Loucy (cell line): ENCODE measurements around the gene TIMP1.

Experiments used
- H2AFZ ChIP-seq: fragments of 200-600 bp; sonication (generic); 2 replicates; pipeline ENCODE4 v1.6.0; 2016; ENCODE audit warnings: antibody characterized with exemption, mild to moderate bottlenecking, low read length, moderate library complexity
- H3F3A ChIP-seq: fragments of 200-600 bp; 2 replicates; pipeline ENCODE4 v1.6.0; 2016; ENCODE audit warnings: antibody characterized with exemption, low read depth, mild to moderate bottlenecking
- H3K27me3 ChIP-seq: fragments of 200-600 bp; sonication (generic); 2 replicates; pipeline ENCODE4 v1.6.1; 2014; ENCODE audit warnings: low read length, mild to moderate bottlenecking; ENCODE audit not compliant: insufficient read depth, poor library complexity, severe bottlenecking
- H3K36me3 ChIP-seq: fragments of 200-600 bp; sonication (generic); 2 replicates; pipeline ENCODE4 v1.6.1; 2016; ENCODE audit warnings: low read length; ENCODE audit not compliant: insufficient read depth
- H3K4me1 ChIP-seq: fragments of 200-600 bp; sonication (generic); 2 replicates; pipeline ENCODE4 v1.5.1; 2014; ENCODE audit warnings: low read length, mild to moderate bottlenecking; ENCODE audit not compliant: insufficient read depth, poor library complexity, severe bottlenecking
- H3K4me2 ChIP-seq: fragments of 200-600 bp; sonication (generic); 2 replicates; pipeline ENCODE4 v1.6.0; 2014; ENCODE audit warnings: antibody characterized with exemption, low read length, low read depth, mild to moderate bottlenecking; ENCODE audit not compliant: poor library complexity, severe bottlenecking
- H3K4me3 ChIP-seq: fragments of 200-600 bp; sonication (generic); 2 replicates; pipeline ENCODE4 v1.5.1; 2014; ENCODE audit warnings: low read length, mild to moderate bottlenecking, mixed read lengths; ENCODE audit not compliant: poor library complexity, severe bottlenecking
- H3K79me2 ChIP-seq: fragments of 200-600 bp; sonication (generic); 2 replicates; pipeline ENCODE4 v1.6.1; 2014; ENCODE audit warnings: low read length; ENCODE audit not compliant: insufficient read depth
- H3K9ac ChIP-seq: fragments of 200-600 bp; sonication (generic); 2 replicates; pipeline ENCODE4 v1.6.0; 2014; ENCODE audit warnings: mild to moderate bottlenecking, low read depth, low read length, moderate library complexity; ENCODE audit not compliant: poor library complexity, severe bottlenecking
- H3K9me2 ChIP-seq: fragments of 200-600 bp; sonication (generic); replicated peaks from 2 replicates; pipeline ENCODE4 v1.6.1; 2016; ENCODE audit warnings: low read depth, low read length, mixed read lengths
- H3K9me3 ChIP-seq: fragments of 200-600 bp; sonication (generic); 2 replicates; pipeline ENCODE4 v1.6.1; 2014; ENCODE audit warnings: mild to moderate bottlenecking, antibody characterized with exemption, low read length, low read depth; ENCODE audit not compliant: insufficient read depth
- H4K20me1 ChIP-seq: fragments of 200-600 bp; sonication (generic); 2 replicates; pipeline ENCODE4 v1.6.0; 2014; ENCODE audit warnings: antibody characterized with exemption, low read length, mild to moderate bottlenecking; ENCODE audit not compliant: insufficient read depth, poor library complexity, severe bottlenecking
- EZH2phosphoT487 ChIP-seq: fragments of 200-600 bp; IDR thresholded peaks from 2 replicates; pipeline ENCODE4 v1.6.1; 2018; ENCODE audit warnings: antibody characterized with exemption, mild to moderate bottlenecking, moderate library complexity, borderline replicate concordance
- TF ChIP-seq, protein P1 (sequence below): fragments of 200-600 bp; sonication (generic); conservative IDR thresholded peaks from 2 replicates; pipeline ENCODE4 v1.5.1; 2014; ENCODE audit warnings: mild to moderate bottlenecking, antibody characterized with exemption, low read length

TIMP1 gene

DNA sequence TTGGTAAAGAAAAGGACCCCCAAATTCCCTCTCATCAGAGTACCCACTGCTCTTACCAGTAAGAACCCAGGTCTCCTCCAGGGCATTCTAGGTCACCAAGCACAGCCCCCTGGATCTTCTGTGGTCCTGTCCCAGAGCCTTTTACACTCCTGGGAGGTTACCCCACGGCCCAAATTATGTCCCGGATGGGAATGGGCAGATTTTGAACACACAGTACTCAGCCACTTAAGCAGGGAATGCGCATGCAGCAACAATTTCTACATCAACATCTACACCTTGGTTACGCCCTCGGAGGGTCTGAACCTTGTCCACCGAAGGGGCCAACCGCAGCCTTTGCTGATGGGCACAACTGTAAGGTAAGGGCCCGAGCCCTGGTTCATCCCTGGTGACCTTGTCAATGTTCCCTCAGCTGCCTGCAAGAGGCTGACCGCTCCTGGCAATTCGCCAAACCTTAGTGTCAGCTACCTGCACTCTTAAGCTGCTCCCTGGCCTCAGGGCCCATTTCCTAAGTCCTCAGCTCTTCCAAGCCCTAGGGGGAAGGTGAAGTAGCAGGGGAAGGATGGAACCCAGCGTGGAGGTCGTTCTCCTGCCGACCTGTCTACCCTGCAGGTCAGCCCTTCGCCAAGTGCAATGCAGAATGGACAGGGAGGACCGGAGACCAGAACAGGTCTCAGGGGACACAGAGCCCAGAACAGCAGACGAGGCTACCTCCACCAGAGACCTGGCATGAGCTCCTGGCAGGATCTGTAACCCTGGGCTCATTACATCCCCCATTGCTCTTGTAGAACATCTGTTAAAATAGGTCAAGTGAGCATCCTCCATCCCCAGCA, 5.9 kb downstream of the TIMP1 start:
- no peak for TF ChIP-seq EZH2phosphoT487
- TF ChIP-seq, protein P1, sequence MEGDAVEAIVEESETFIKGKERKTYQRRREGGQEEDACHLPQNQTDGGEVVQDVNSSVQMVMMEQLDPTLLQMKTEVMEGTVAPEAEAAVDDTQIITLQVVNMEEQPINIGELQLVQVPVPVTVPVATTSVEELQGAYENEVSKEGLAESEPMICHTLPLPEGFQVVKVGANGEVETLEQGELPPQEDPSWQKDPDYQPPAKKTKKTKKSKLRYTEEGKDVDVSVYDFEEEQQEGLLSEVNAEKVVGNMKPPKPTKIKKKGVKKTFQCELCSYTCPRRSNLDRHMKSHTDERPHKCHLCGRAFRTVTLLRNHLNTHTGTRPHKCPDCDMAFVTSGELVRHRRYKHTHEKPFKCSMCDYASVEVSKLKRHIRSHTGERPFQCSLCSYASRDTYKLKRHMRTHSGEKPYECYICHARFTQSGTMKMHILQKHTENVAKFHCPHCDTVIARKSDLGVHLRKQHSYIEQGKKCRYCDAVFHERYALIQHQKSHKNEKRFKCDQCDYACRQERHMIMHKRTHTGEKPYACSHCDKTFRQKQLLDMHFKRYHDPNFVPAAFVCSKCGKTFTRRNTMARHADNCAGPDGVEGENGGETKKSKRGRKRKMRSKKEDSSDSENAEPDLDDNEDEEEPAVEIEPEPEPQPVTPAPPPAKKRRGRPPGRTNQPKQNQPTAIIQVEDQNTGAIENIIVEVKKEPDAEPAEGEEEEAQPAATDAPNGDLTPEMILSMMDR = no peak
- peaks cover 14% of the 10 kb centered on the region for H3K79me2 ChIP-seq
- peaks cover 4% of the 10 kb centered on the region for H4K20me1 ChIP-seq
- H3K9me3 ChIP-seq = no peaks in the 10 kb centered on the region
- H3K4me3 ChIP-seq = no peak overlapping the region
- no peak overlapping the region for H3K4me2 ChIP-seq
- H3F3A ChIP-seq = no peaks in the 10 kb centered on the region
- no peaks in the 10 kb centered on the region for H3K36me3 ChIP-seq
- H3K9me2 ChIP-seq = no peaks in the 10 kb centered on the region
- no peaks in the 10 kb centered on the region for H3K27me3 ChIP-seq
- no peak overlapping the region for H3K9ac ChIP-seq
- no peak overlapping the region for H2AFZ ChIP-seq
- peaks cover 9% of the 10 kb centered on the region for H3K4me1 ChIP-seq

DNA sequence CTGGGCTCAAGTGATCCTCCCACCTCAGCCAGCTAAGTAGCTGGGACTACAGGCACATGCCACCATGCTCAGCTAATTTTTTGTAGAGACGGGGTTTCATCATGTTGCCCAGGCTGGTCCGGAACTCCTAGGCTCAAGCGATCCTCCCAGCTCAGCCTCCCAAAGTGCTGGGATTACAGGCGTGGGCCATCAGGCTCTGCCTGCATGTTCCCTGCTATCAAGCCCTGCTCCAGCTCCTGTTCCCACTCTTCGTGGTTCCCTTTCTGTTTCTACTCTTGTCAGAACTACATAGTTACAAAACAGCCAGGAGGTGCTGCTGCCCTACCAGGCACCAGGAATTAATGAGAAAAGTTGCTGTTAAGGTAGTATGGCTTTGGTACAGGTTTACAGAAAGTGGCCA, 8.7 kb downstream of the TIMP1 start:
- Histone ChIP-seq H3K9me2 (no peaks in the 10 kb centered on the region), H3K4me1 (peaks cover 2% of the 10 kb centered on the region), H3K27me3 (no peaks in the 10 kb centered on the region), H2AFZ (no peak overlapping the region), H3K79me2 (no peaks in the 10 kb centered on the region), H3K4me3 (no peak overlapping the region), H3K9ac (no peak overlapping the region), H3K36me3 (no peaks in the 10 kb centered on the region), H3K4me2 (no peak overlapping the region), H3K9me3 (no peaks in the 10 kb centered on the region), H4K20me1 (no peaks in the 10 kb centered on the region), H3F3A (no peaks in the 10 kb centered on the region)
- no peak for TF ChIP-seq EZH2phosphoT487
- TF ChIP-seq, protein P1 = no peak

DNA sequence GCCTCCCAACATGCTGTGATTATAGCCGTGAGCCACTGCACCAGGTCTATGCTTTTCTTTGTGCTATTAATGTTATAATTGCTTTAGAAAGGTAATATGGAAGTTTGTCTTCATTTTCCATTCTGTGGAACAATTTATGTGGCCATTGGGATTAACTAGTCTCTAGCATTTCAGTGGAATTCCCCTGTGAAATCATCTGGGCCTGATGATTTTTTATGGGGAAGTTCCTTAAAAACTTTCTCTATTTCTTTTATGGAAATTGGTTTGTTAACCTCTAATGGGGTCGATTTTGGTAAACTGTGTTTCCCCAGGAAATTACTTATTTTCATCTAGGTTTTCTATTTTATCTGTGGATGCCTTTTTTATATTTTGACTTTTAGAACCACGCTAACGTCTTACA, 11.3 kb downstream of the TIMP1 start:
- H3K36me3 ChIP-seq = no peaks in the 10 kb centered on the region
- H3K4me1 ChIP-seq = peaks cover 7% of the 10 kb centered on the region
- H2AFZ ChIP-seq = no peak overlapping the region
- H3K9ac ChIP-seq = no peak overlapping the region
- H3K79me2 ChIP-seq = no peaks in the 10 kb centered on the region
- H3K4me3 ChIP-seq = no peak overlapping the region
- H3K27me3 ChIP-seq = no peaks in the 10 kb centered on the region
- no peaks in the 10 kb centered on the region for H3F3A ChIP-seq
- no peak overlapping the region for H3K4me2 ChIP-seq
- no peaks in the 10 kb centered on the region for H3K9me3 ChIP-seq
- H4K20me1 ChIP-seq = no peaks in the 10 kb centered on the region
- no peaks in the 10 kb centered on the region for H3K9me2 ChIP-seq
- no peak for TF ChIP-seq EZH2phosphoT487
- TF ChIP-seq, protein P1 = no peak
